Common myeloid progenitor, CD34-positive (primary cell): ENCODE measurements around the gene WNK2. TPM values are rescaled to one million over a fixed set of nuclear protein-coding genes. Genes with fewer than 3 reads are reported as not detected.

Source experiments
- CTCF ChIA-PET: fragments of 350-600 bp; sonication (Branson Sonifier 250); formaldehyde crosslinking; loops from one replicate; lab custom pipeline; 2021; ENCODE audit warnings: antibody characterized with exemption; lab: Charles Lee
- POLR2A ChIA-PET: fragments of 350-600 bp; sonication (Branson Sonifier 250); formaldehyde crosslinking; loops from one replicate; lab custom pipeline; 2021; ENCODE audit warnings: antibody characterized with exemption; lab: Charles Lee
- DNase-seq, 3 donors: peaks; one replicate each; pipeline versions ENCODE4 v3.0.0 to v3.0.0-alpha.2; 2013
- H3K27ac ChIP-seq, 2 experiments: 1 replicate in 1 of 2; 2 replicates in 1 of 2; pipeline ENCODE4 v1.7.0; 2013; ENCODE audit warnings: inconsistent platforms in 2 of 2, low read length in 2 of 2, mild to moderate bottlenecking in 2 of 2, low read depth in 1 of 2, moderate library complexity in 1 of 2; ENCODE audit not compliant: severe bottlenecking in 2 of 2, insufficient read depth in 1 of 2, poor library complexity in 1 of 2
- H3K27me3 ChIP-seq, 5 experiments: replicated peaks in 2 of 5; 1 replicate in 3 of 5; 2 replicates in 2 of 5; pipeline versions ENCODE4 v1.6.1 to v1.7.0; 2013; ENCODE audit warnings: low read length in 4 of 5, mild to moderate bottlenecking in 2 of 5, moderate library complexity in 2 of 5, inconsistent platforms in 1 of 5; ENCODE audit not compliant: insufficient read depth in 5 of 5, control insufficient read depth in 4 of 5
- H3K36me3 ChIP-seq, 4 experiments: 1 replicate in 2 of 4; 2 replicates in 2 of 4; pipeline versions ENCODE4 v1.6.1 to v1.7.0; 2013; ENCODE audit warnings: low read length in 3 of 4, control low read depth in 1 of 4, mild to moderate bottlenecking in 1 of 4; ENCODE audit not compliant: control insufficient read depth in 4 of 4, insufficient read depth in 4 of 4
- H3K4me1 ChIP-seq, 4 experiments: 1 replicate in 3 of 4; 2 replicates in 1 of 4; pipeline versions ENCODE4 v1.6.1 to v1.7.1; 2013; ENCODE audit warnings: low read length in 3 of 4, mild to moderate bottlenecking in 3 of 4, control low read depth in 1 of 4, inconsistent platforms in 1 of 4, moderate library complexity in 1 of 4; ENCODE audit not compliant: control insufficient read depth in 4 of 4, insufficient read depth in 4 of 4; ENCODE audit errors: control extremely low read depth in 1 of 4
- H3K4me3 ChIP-seq, 7 experiments: 1 replicate in 4 of 7; 2 replicates in 3 of 7; pipeline versions ENCODE4 v1.5.1 to v1.7.0; 2013; ENCODE audit warnings: mild to moderate bottlenecking in 7 of 7, low read length in 6 of 7, moderate library complexity in 6 of 7, inconsistent platforms in 2 of 7, low read depth in 2 of 7, control low read depth in 1 of 7; ENCODE audit not compliant: insufficient read depth in 4 of 7, control insufficient read depth in 1 of 7; ENCODE audit errors: extremely low read depth in 1 of 7
- H3K9me3 ChIP-seq, 5 experiments: 1 replicate in 4 of 5; 2 replicates in 1 of 5; pipeline versions ENCODE4 v1.6.1 to v1.7.1; 2013; ENCODE audit warnings: low read length in 4 of 5, mild to moderate bottlenecking in 2 of 5, inconsistent platforms in 1 of 5, low read depth in 1 of 5, moderate library complexity in 1 of 5; ENCODE audit not compliant: control insufficient read depth in 4 of 5, insufficient read depth in 2 of 5; ENCODE audit errors: control extremely low read depth in 1 of 5
- WGBS: methylation state at CpG from one replicate; pipeline ENCODE4 v1.1.5; 2013; ENCODE audit not compliant: insufficient coverage; 5-methylcytosine and 5-hydroxymethylcytosine counted together
- polyA plus RNA-seq: library from polyadenylated mRNA; unstranded; fragments of 120-200 nt; gene quantifications from one replicate; pipeline ENCODE4 v1.2.1, GENCODE V29; 2013

The WNK2 gene
- 0.01 TPM for polyA plus RNA-seq

GRCh38 chr9:93183663-93184431 lies at the start of gene WNK2:
WNK2 (plus strand) TSS chr9:93184139; CDS start chr9:93184930, 791 bp downstream.
- Histone ChIP-seq H3K4me3 (peak within 1 kb of the TSS; percentile 15 to 69 (median 45)), H3K9me3 (no peaks in the 10 kb centered on the region), H3K4me1 (peaks cover 2 to 18% (median 14%) of the 10 kb centered on the region in 4 experiments), H3K36me3 (no peaks in the 10 kb centered on the region), H3K27me3 (peaks cover 0 to 85% (median 37%) of the 10 kb centered on the region in 5 experiments), H3K27ac (no peak within 1 kb of the TSS)
- WGBS = 0% methylated on average over 82 of the region's 82 CpGs
- DNase-seq = peak; percentile 10 to 53 (median 42)
- ChIA-PET CTCF (no interaction called here), POLR2A (no interaction called here)

GRCh38 chr9:93134740-93135444 lies 49.0 kb upstream of the WNK2 start:
- Histone ChIP-seq H3K4me3 (peak overlapping the region in 5 of 7 experiments; percentile 56 to 86 (median 73)), H3K27ac (peak overlapping the region in 1 of 2 experiments; percentile 84), H3K36me3 (no peaks in the 10 kb centered on the region), H3K27me3 (no peaks in the 10 kb centered on the region), H3K4me1 (peaks cover 1 to 77% (median 57%) of the 10 kb centered on the region in 4 experiments), H3K9me3 (no peaks in the 10 kb centered on the region)
- ChIA-PET POLR2A (interaction anchor here (1.0 to 1.6 kb wide), 4 partner anchors 9 to 36 kb away, joined by 3 to 8 read pairs (median 6); no protein-coding TSS in a partner anchor), CTCF (interaction anchor here (1.1 to 2.7 kb wide), 5 partner anchors 8 to 26 kb away, joined by 4 to 8 read pairs (median 6); no protein-coding TSS in a partner anchor)
- no peak for DNase-seq
- 85% methylated on average over 12 of the region's 14 CpGs for WGBS

- H3K27me3 ChIP-seq = no peaks in the 10 kb centered on the region
- DNase-seq = no peak
- H3K4me3 ChIP-seq = no peak overlapping the region
- WGBS = 79% methylated on average over 11 of the region's 11 CpGs
- H3K36me3 ChIP-seq = no peaks in the 10 kb centered on the region
- ChIA-PET POLR2A (interaction anchor here (1.3 kb wide), 1 partner anchor 23 kb away, joined by 3 read pairs; no protein-coding TSS in a partner anchor), CTCF (interaction anchor here (1.3 to 2.2 kb wide), 3 partner anchors 9 to 169 kb away, joined by 3 to 6 read pairs (median 4); no protein-coding TSS in a partner anchor)
- H3K9me3 ChIP-seq = no peaks in the 10 kb centered on the region
- peaks cover 1 to 75% (median 51%) of the 10 kb centered on the region in 4 experiments for H3K4me1 ChIP-seq
- H3K27ac ChIP-seq = no peak overlapping the region
These were observed 47.9 kb upstream of the WNK2 start for GRCh38 chr9:93136011-93136440.

DNA sequence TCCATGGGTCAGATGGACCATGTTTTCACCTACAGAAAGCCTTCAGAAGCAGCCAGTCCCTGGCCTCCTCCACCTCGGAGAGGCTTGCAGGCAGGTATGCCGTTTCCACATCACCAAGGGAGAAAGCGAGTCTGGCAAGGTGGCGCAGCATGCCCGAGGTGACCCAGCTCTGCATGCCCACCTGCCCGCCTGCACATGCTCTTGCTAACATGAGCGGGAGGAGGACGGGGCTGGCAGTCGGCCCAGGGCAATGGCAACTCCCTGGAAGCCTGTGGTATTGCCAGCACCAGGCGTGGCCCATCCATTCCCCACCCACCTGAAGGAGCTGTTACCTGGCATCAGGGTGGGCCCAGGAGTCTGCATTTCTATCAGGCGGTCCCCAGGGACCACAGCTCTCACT lies 46.6 kb upstream of the WNK2 start:
- Histone ChIP-seq H3K36me3 (no peaks in the 10 kb centered on the region), H3K27ac (no peak overlapping the region), H3K9me3 (no peaks in the 10 kb centered on the region), H3K4me3 (no peak overlapping the region), H3K27me3 (no peaks in the 10 kb centered on the region), H3K4me1 (peaks cover 1 to 68% (median 40%) of the 10 kb centered on the region in 4 experiments)
- 83% methylated on average over 8 of the region's 11 CpGs for WGBS
- CTCF ChIA-PET = interaction anchor here (1.3 to 2.2 kb wide), 4 partner anchors 17 to 168 kb away, joined by 3 to 6 read pairs (median 4); no protein-coding TSS in a partner anchor
- POLR2A ChIA-PET = no interaction called here
- DNase-seq = no peak

GRCh38 chr9:93138171-93138764 lies 45.7 kb upstream of the WNK2 start:
- DNase-seq = no peak
- Histone ChIP-seq H3K36me3 (no peaks in the 10 kb centered on the region), H3K4me3 (no peak overlapping the region), H3K9me3 (no peaks in the 10 kb centered on the region), H3K4me1 (peaks cover 1 to 64% (median 31%) of the 10 kb centered on the region in 4 experiments), H3K27me3 (no peaks in the 10 kb centered on the region), H3K27ac (no peak overlapping the region)
- ChIA-PET POLR2A (interaction anchor here (0.6 kb wide), 1 partner anchor 9 kb away, joined by 3 read pairs; no protein-coding TSS in a partner anchor), CTCF (interaction anchor here (0.9 to 1.7 kb wide), 4 partner anchors 9 to 30 kb away, joined by 3 to 5 read pairs (median 4); no protein-coding TSS in a partner anchor)
- WGBS = 62% methylated on average over 6 of the region's 7 CpGs

GRCh38 chr9:93139365-93140182 lies 44.4 kb upstream of the WNK2 start:
- CTCF ChIA-PET = interaction anchor here (0.8 to 1.7 kb wide), 7 partner anchors 10 to 31 kb away, joined by 3 to 6 read pairs (median 4); no protein-coding TSS in a partner anchor
- no peak overlapping the region for H3K27ac ChIP-seq
- WGBS = 85% methylated on average over 13 of the region's 16 CpGs
- no peak overlapping the region for H3K4me3 ChIP-seq
- no peak for DNase-seq
- H3K9me3 ChIP-seq = no peaks in the 10 kb centered on the region
- no peaks in the 10 kb centered on the region for H3K27me3 ChIP-seq
- POLR2A ChIA-PET = interaction anchor here (0.7 kb wide), 1 partner anchor 1929 kb away, joined by 3 read pairs; no protein-coding TSS in a partner anchor
- peaks cover 4 to 70% (median 32%) of the 10 kb centered on the region in 4 experiments for H3K4me1 ChIP-seq
- no peaks in the 10 kb centered on the region for H3K36me3 ChIP-seq
